C4-2B (cell line): ENCODE results near the gene SLC19A3.
"Not testable (repeated sequence)": the region's sequence is repeated elsewhere in the genome, so short reads cannot be mapped to it uniquely, and the experiment has no call there.

ENCODE experiments used
- CTCF ChIP-seq: fragments of 450-650 bp; conservative IDR thresholded peaks from 2 replicates; pipeline ENCODE4 v1.5.1; 2017; ENCODE audit warnings: mild to moderate bottlenecking
- ZFX ChIP-seq: fragments of 450-650 bp; IDR thresholded peaks from 2 replicates; pipeline ENCODE4 v1.6.1; 2017

- TF ChIP-seq CTCF, ZFX: not testable (repeated sequence)
Measured at GRCh38 chr2:227673620-227674019, 44.2 kb downstream of the SLC19A3 start.
